Measurements from ENCODE around the gene BANP.

BANP gene

DNA sequence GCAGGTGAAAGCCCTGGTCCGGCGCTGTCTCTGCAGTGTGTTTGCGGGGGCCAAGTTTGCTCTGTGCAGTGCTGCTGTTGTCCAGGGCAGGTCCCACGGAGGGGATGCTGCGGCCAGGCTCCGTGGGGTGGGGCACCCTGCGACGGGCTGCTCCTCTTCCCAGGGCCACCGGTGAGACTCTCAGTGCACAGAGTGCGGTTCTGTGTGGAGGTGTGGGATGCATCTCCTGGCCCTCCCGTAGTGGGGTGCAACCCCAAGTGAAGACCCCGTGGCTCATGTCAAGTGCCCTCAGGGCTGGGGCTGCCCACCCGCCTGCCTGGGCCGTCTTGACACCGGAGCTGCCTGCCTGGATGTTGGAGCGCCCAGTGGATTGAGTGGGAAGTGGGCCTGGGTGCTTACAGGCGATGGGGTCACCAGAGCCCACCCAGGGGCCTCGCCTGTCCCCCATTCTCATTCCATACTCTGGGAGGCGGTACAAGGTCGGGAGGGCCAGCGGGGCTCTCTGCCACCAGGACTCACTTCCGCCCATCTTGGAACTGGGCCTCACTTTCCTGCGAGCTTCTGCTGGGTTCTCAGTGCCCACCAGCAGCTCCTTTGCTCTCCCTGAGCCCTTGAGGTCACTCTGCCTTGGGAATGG lies 119.9 kb downstream of the BANP start:
- Histone ChIP-seq H3K36me3 (no peaks in the 10 kb centered on the region), H3K27ac (no peak overlapping the region), H3K9me3 (ENCODE audit: severe bottlenecking) (no peaks in the 10 kb centered on the region), H3K27me3 (ENCODE audit: insufficient read depth, low read depth, severe bottlenecking) (no peaks in the 10 kb centered on the region), H3K4me3 (ENCODE audit: low read depth, low read length) (no peak overlapping the region)
- TF ChIP-seq, protein P1, sequence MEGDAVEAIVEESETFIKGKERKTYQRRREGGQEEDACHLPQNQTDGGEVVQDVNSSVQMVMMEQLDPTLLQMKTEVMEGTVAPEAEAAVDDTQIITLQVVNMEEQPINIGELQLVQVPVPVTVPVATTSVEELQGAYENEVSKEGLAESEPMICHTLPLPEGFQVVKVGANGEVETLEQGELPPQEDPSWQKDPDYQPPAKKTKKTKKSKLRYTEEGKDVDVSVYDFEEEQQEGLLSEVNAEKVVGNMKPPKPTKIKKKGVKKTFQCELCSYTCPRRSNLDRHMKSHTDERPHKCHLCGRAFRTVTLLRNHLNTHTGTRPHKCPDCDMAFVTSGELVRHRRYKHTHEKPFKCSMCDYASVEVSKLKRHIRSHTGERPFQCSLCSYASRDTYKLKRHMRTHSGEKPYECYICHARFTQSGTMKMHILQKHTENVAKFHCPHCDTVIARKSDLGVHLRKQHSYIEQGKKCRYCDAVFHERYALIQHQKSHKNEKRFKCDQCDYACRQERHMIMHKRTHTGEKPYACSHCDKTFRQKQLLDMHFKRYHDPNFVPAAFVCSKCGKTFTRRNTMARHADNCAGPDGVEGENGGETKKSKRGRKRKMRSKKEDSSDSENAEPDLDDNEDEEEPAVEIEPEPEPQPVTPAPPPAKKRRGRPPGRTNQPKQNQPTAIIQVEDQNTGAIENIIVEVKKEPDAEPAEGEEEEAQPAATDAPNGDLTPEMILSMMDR (IDR thresholded peaks at IDR 0.05; ENCODE audit: low read depth, low read length) = no peak
- DNase-seq = no peak

- Histone ChIP-seq H3K36me3 (no peaks in the 10 kb centered on the region), H3K27ac (no peak overlapping the region), H3K9me3 (ENCODE audit: severe bottlenecking) (no peaks in the 10 kb centered on the region), H3K4me3 (ENCODE audit: low read depth, low read length) (no peak overlapping the region), H3K27me3 (ENCODE audit: insufficient read depth, low read depth, severe bottlenecking) (no peaks in the 10 kb centered on the region)
- TF ChIP-seq, protein P1 (IDR thresholded peaks at IDR 0.05; ENCODE audit: low read depth, low read length) = no peak
- no peak for DNase-seq
Observed at GRCh38 chr16:88071908-88072307, 120.7 kb downstream of the BANP start.

- no peaks in the 10 kb centered on the region for H3K36me3 ChIP-seq
- no peaks in the 10 kb centered on the region for H3K9me3 ChIP-seq (ENCODE audit: severe bottlenecking)
- H3K4me3 ChIP-seq (ENCODE audit: low read depth, low read length) = no peak overlapping the region
- DNase-seq = no peak
- TF ChIP-seq, protein P1 (IDR thresholded peaks at IDR 0.05; ENCODE audit: low read depth, low read length) = no peak
- H3K27ac ChIP-seq = no peak overlapping the region
- H3K27me3 ChIP-seq (ENCODE audit: insufficient read depth, low read depth, severe bottlenecking) = no peaks in the 10 kb centered on the region
Observed at GRCh38 chr16:88072571-88073001, 121.4 kb downstream of the BANP start.

- H3K36me3 ChIP-seq = no peaks in the 10 kb centered on the region
- no peak overlapping the region for H3K4me3 ChIP-seq (ENCODE audit: low read depth, low read length)
- TF ChIP-seq, protein P1 (IDR thresholded peaks at IDR 0.05; ENCODE audit: low read depth, low read length) = no peak
- no peaks in the 10 kb centered on the region for H3K9me3 ChIP-seq (ENCODE audit: severe bottlenecking)
- no peak for DNase-seq
- no peaks in the 10 kb centered on the region for H3K27me3 ChIP-seq (ENCODE audit: insufficient read depth, low read depth, severe bottlenecking)
- H3K27ac ChIP-seq = no peak overlapping the region
Observed at GRCh38 chr16:88073201-88073721, 122.0 kb downstream of the BANP start.

DNA sequence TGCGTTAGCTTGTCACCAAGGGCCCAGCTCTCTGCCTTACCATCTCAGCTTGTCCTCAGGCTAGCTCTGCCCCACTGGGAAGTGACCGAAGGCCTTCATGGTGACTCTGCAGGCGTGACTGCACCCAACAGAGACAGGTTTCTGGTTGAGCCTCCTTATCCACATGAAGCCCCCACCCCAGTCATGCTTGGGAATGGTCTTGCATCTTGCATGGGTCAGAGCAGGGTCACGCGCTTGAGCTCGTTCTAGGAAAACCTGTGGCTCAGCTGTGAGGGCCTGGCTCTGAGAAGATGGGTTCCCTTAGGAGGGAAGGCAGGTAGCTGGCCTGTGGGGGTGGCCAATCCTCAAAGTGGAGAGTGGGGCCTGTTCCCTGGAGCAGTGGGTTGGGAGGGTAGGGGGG lies 122.8 kb downstream of the BANP start:
- no peaks in the 10 kb centered on the region for H3K27me3 ChIP-seq (ENCODE audit: insufficient read depth, low read depth, severe bottlenecking)
- no peak for DNase-seq
- no peaks in the 10 kb centered on the region for H3K9me3 ChIP-seq (ENCODE audit: severe bottlenecking)
- no peaks in the 10 kb centered on the region for H3K36me3 ChIP-seq
- no peak overlapping the region for H3K4me3 ChIP-seq (ENCODE audit: low read depth, low read length)
- TF ChIP-seq, protein P1 (IDR thresholded peaks at IDR 0.05; ENCODE audit: low read depth, low read length) = no peak
- H3K27ac ChIP-seq = no peak overlapping the region
